Anterior cingulate cortex (tissue), 58 donors: ENCODE measurements around the gene SLC6A8.

ENCODE experiments used
- DNase-seq, 58 donors: peaks; one replicate each; lab custom pipeline; 2025; lab: John Stamatoyannopoulos, UW

Gene SLC6A8

GRCh38 chrX:153687121-153688039 lies at the start of gene SLC6A8:
Gene SLC6A8 (plus strand): TSS chrX:153687926. CDS start chrX:153688575, 649 bp downstream.
- peak in 53 of 58 donors; percentile 16 to 84 (median 66) for DNase-seq

- no peak for DNase-seq
These were observed 49.7 kb upstream of the SLC6A8 start for GRCh38 chrX:153638041-153638371.

- no peak for DNase-seq
These were observed 49.1 kb upstream of the SLC6A8 start for GRCh38 chrX:153638436-153639176.

GRCh38 chrX:153639177-153640044 lies 48.3 kb upstream of the SLC6A8 start:
- no peak for DNase-seq

GRCh38 chrX:153640045-153640686 lies 47.6 kb upstream of the SLC6A8 start:
- DNase-seq: peak in 1 of 58 donors; percentile 14

GRCh38 chrX:153640736-153641575 lies 46.8 kb upstream of the SLC6A8 start:
- no peak for DNase-seq

GRCh38 chrX:153641627-153642026 lies 46.1 kb upstream of the SLC6A8 start:
- DNase-seq: no peak

- DNase-seq: no peak
These were observed 45.6 kb upstream of the SLC6A8 start for GRCh38 chrX:153642051-153642654.

GRCh38 chrX:153642655-153643430 lies 44.9 kb upstream of the SLC6A8 start:
- DNase-seq: peak in 1 of 58 donors; percentile 9

GRCh38 chrX:153643431-153644351 lies 44.0 kb upstream of the SLC6A8 start:
- DNase-seq: peak in 23 of 58 donors; percentile 5 to 59 (median 31)

- no peak for DNase-seq
These were observed 43.2 kb upstream of the SLC6A8 start for GRCh38 chrX:153644356-153645125.

- no peak for DNase-seq
These were observed 42.6 kb upstream of the SLC6A8 start for GRCh38 chrX:153645151-153645550.

GRCh38 chrX:153645921-153646488 lies 41.7 kb upstream of the SLC6A8 start:
- DNase-seq: no peak

- DNase-seq: no peak
These were observed 40.9 kb upstream of the SLC6A8 start, which contains the start of gene DUSP9 for GRCh38 chrX:153646620-153647373. Gene DUSP9 (plus strand): TSS chrX:153647203. CDS start chrX:153647954, 751 bp downstream.
